Liver (tissue), 9 donors: ENCODE measurements around the gene FBXW7. TPM values are rescaled to one million over a fixed set of nuclear protein-coding genes. Genes with fewer than 3 reads are reported as not detected.
A peak's percentile ranks its signal among the peaks of the same experiment; 100 is the strongest.

Experiments
- DNase-seq: peaks from one replicate; pipeline ENCODE4 v3.0.0-alpha.2; 2017; ENCODE audit warnings: low spot score
- H3K27ac ChIP-seq, 2 donors: one replicate each; pipeline ENCODE4 v1.7.0; 2013; ENCODE audit warnings: inconsistent platforms in 2 of 2, low read length in 2 of 2, control low read depth in 1 of 2, low read depth in 1 of 2, mild to moderate bottlenecking in 1 of 2
- H3K27me3 ChIP-seq, 4 donors: one replicate each; pipeline versions ENCODE4 v1.6.1 to v1.7.0; 2013; ENCODE audit warnings: low read length in 3 of 4, inconsistent platforms in 1 of 4, mild to moderate bottlenecking in 1 of 4, moderate library complexity in 1 of 4; ENCODE audit not compliant: control insufficient read depth in 4 of 4, insufficient read depth in 4 of 4
- H3K36me3 ChIP-seq, 4 donors: one replicate each; pipeline versions ENCODE4 v1.6.1 to v1.7.0; 2013; ENCODE audit warnings: low read length in 3 of 4, mild to moderate bottlenecking in 3 of 4, low read depth in 1 of 4, moderate library complexity in 1 of 4; ENCODE audit not compliant: control insufficient read depth in 4 of 4, insufficient read depth in 3 of 4
- H3K4me1 ChIP-seq, 4 donors: one replicate each; pipeline versions ENCODE4 v1.6.1 to v1.7.0; 2013; ENCODE audit warnings: low read length in 3 of 4, mild to moderate bottlenecking in 3 of 4, moderate library complexity in 1 of 4; ENCODE audit not compliant: control insufficient read depth in 4 of 4, insufficient read depth in 4 of 4
- H3K4me3 ChIP-seq, 3 donors: one replicate each; pipeline versions ENCODE4 v1.6.1 to v1.7.0; 2013; ENCODE audit warnings: low read length in 3 of 3, control low read depth in 1 of 3, low read depth in 1 of 3, mild to moderate bottlenecking in 1 of 3
- H3K9ac ChIP-seq, 2 donors: one replicate each; pipeline ENCODE4 v1.7.0; 2013; ENCODE audit warnings: low read length in 2 of 2, mild to moderate bottlenecking in 2 of 2, moderate library complexity in 2 of 2, control low read depth in 1 of 2, low read depth in 1 of 2
- H3K9me3 ChIP-seq, 4 donors: one replicate each; pipeline versions ENCODE4 v1.6.1 to v1.7.0; 2013; ENCODE audit warnings: low read length in 3 of 4; ENCODE audit not compliant: control insufficient read depth in 4 of 4
- EGR1 ChIP-seq, 2 donors: IDR thresholded peaks; 2 replicates each; pipeline ENCODE4 v1.6.1; 2016 to 2018; ENCODE audit warnings: antibody characterized with exemption in 2 of 2, low read depth in 2 of 2
- FOXA1 ChIP-seq: IDR thresholded peaks from 2 replicates; pipeline ENCODE4 v1.6.1; 2016; ENCODE audit warnings: antibody characterized with exemption
- FOXA2 ChIP-seq: IDR thresholded peaks from 2 replicates; pipeline ENCODE4 v1.6.1; 2016; ENCODE audit warnings: antibody characterized with exemption
- GABPA ChIP-seq, 2 donors: IDR thresholded peaks in 1 of 2; conservative IDR thresholded peaks in 1 of 2; 2 replicates each; pipeline ENCODE4 v1.6.1; 2016; ENCODE audit warnings: antibody characterized with exemption in 2 of 2, mild to moderate bottlenecking in 1 of 2, moderate library complexity in 1 of 2
- HNF4A ChIP-seq, 2 donors: conservative IDR thresholded peaks; 2 replicates each; pipeline ENCODE4 v1.6.1; 2016; ENCODE audit warnings: antibody characterized with exemption in 2 of 2, mild to moderate bottlenecking in 2 of 2
- HNF4G ChIP-seq: IDR thresholded peaks from 2 replicates; pipeline ENCODE4 v1.6.1; 2016; ENCODE audit warnings: antibody characterized with exemption
- JUND ChIP-seq, 2 donors: IDR thresholded peaks; 2 replicates each; pipeline ENCODE4 v1.6.1; 2016; ENCODE audit warnings: antibody characterized with exemption in 2 of 2
- NR2F2 ChIP-seq: IDR thresholded peaks from 2 replicates; pipeline ENCODE4 v1.6.1; 2016; ENCODE audit warnings: antibody characterized with exemption
- RAD21 ChIP-seq, 2 donors: IDR thresholded peaks; 2 replicates each; pipeline ENCODE4 v1.6.1; 2016; ENCODE audit warnings: antibody characterized with exemption in 2 of 2, mild to moderate bottlenecking in 2 of 2
- RXRA ChIP-seq, 2 donors: IDR thresholded peaks; 2 replicates each; pipeline ENCODE4 v1.6.1; 2017 to 2018; ENCODE audit warnings: antibody characterized with exemption in 2 of 2, mild to moderate bottlenecking in 1 of 2
- SP1 ChIP-seq: IDR thresholded peaks from 2 replicates; pipeline ENCODE4 v1.6.1; 2018; ENCODE audit warnings: antibody characterized with exemption, mild to moderate bottlenecking
- TAF1 ChIP-seq: conservative IDR thresholded peaks from 2 replicates; pipeline ENCODE4 v1.6.1; 2016; ENCODE audit warnings: antibody characterized with exemption, mild to moderate bottlenecking
- YY1 ChIP-seq: IDR thresholded peaks from 2 replicates; pipeline ENCODE4 v1.6.1; 2016; ENCODE audit warnings: antibody characterized with exemption, mild to moderate bottlenecking
- WGBS: extraction: QIAGEN DNeasy Blood & Tissue Kit; methylation state at CpG from one replicate; pipeline ENCODE4 v1.1.7; 2013; 5-methylcytosine and 5-hydroxymethylcytosine counted together
- polyA plus RNA-seq, 2 donors: library from polyadenylated mRNA; stranded (reverse) in 1 of 2; unstranded in 1 of 2; fragments of 200-250 nt in 1 of 2; fragments of >200 nt in 1 of 2; fragmentation: Nextera tagmentation in 1 of 2; extraction: Ambion mirVana in 1 of 2; gene quantifications; one replicate each; pipeline versions ENCODE4 v1.2.1 to v1.2.3, GENCODE V29; 2013 to 2015
- total RNA-seq, 2 donors: library from RNA; depleted of rRNA; stranded (reverse); fragments of >200 nt; gene quantifications; one replicate each; pipeline ENCODE4 v1.2.3, GENCODE V29; 2014
- TF ChIP-seq, protein P1 (sequence below): fragments of 150-350 bp; IDR thresholded peaks from 2 replicates; pipeline ENCODE4 v1.5.1; 2017; ENCODE audit warnings: improper control_type of control experiment, low read depth, low read length; ENCODE audit not compliant: missing input control
- TF ChIP-seq, protein P2 (sequence below): IDR thresholded peaks from 2 replicates; pipeline ENCODE4 v1.6.1; 2016; ENCODE audit warnings: antibody characterized with exemption
- TF ChIP-seq, protein P3 (sequence below): IDR thresholded peaks from 2 replicates; pipeline ENCODE4 v1.6.1; 2016; ENCODE audit warnings: antibody characterized with exemption, mild to moderate bottlenecking
- TF ChIP-seq, protein P4 (sequence below): IDR thresholded peaks from 2 replicates; pipeline ENCODE4 v1.6.1; 2016; ENCODE audit warnings: antibody characterized with exemption
- donor health status: healthy.
- donor health status: healthy.
- donor health status: healthy.
- donor health status: healthy.
- donor health status: healthy.

The FBXW7 gene
- total and polyA plus RNA-seq, 4 donors = 4.0 to 56.9 (median 16.1) TPM

DNA sequence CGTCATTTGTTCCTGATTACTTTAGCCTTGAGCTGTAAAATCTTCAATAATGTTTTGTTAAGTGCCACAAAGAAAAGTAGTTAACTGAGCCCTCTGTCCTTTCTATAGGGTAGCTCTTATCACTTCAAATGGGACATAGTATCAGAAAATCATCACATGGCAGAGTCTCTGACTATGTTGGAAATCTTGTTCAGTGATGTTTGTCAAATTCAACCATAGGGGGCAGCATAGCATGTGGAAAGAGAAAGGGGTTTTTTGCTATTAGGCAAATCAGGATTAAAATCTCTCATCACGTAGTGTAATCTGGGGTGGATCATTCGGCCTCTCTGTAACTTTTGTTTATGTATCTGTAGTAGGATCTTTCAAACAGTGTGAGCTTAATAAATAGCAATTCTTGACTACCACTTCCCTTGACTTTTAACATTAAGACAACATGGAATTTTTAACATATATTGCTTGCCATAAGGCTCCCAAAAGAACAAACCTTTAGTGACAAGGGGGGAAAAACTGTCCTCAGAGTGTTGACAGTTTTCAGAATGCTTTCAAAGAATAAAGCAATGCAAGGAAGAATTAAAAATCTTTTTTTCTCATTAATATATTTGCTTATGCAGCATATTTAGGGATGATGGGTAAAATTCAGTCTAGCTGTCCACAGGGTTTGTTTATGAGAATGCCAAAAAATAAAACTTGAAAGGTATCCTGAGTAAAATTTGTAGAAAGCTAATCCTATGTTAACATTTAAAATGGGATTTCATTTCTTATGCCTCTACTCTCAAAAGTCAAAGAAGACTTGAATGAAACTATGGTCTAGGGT lies 127.2 kb downstream of the FBXW7 start:
- no peak for DNase-seq
- H3K4me3 ChIP-seq = no peak overlapping the region
- peak; percentile 79 to 87 for TF ChIP-seq RAD21 (IDR thresholded peaks at IDR 0.05)
- TF ChIP-seq, protein P1, sequence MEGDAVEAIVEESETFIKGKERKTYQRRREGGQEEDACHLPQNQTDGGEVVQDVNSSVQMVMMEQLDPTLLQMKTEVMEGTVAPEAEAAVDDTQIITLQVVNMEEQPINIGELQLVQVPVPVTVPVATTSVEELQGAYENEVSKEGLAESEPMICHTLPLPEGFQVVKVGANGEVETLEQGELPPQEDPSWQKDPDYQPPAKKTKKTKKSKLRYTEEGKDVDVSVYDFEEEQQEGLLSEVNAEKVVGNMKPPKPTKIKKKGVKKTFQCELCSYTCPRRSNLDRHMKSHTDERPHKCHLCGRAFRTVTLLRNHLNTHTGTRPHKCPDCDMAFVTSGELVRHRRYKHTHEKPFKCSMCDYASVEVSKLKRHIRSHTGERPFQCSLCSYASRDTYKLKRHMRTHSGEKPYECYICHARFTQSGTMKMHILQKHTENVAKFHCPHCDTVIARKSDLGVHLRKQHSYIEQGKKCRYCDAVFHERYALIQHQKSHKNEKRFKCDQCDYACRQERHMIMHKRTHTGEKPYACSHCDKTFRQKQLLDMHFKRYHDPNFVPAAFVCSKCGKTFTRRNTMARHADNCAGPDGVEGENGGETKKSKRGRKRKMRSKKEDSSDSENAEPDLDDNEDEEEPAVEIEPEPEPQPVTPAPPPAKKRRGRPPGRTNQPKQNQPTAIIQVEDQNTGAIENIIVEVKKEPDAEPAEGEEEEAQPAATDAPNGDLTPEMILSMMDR = peak; percentile 45
- TF ChIP-seq FOXA1 = no peak
- 72% methylated on average over 3 of the region's 3 CpGs for WGBS
- no peaks in the 10 kb centered on the region for H3K9me3 ChIP-seq
- H3K27ac ChIP-seq = no peak overlapping the region
- H3K9ac ChIP-seq = no peak overlapping the region
- H3K4me1 ChIP-seq = no peaks in the 10 kb centered on the region
- peaks cover 0 to 3% (median 0%) of the 10 kb centered on the region in 4 donors for H3K36me3 ChIP-seq
- no peaks in the 10 kb centered on the region for H3K27me3 ChIP-seq

DNA sequence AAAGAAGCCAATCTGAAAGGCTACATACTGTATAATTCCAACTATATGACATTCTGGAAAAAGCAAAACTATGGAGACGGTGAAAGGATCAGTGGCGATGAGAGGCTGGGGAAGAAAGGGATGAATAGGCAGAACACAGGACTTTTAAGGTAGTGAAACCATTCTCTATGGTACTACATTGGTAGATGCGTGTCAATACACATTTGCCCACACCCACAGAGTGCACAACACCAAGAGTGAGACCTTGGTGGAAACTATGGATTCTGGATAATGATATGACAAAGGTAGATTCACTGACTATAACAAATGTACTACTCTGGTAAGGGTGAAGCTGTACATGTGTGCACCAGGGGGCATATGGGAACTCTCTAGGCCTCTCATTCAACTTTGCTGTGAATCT lies 134.5 kb downstream of the FBXW7 start:
- TF ChIP-seq FOXA2 (no peak), HNF4A (conservative IDR thresholded peaks at IDR 0.05) (no peak), JUND (IDR thresholded peaks at IDR 0.05) (no peak), SP1 (no peak), TAF1 (no peak), GABPA (IDR thresholded peaks at IDR 0.05 in 1 of 2, conservative IDR thresholded peaks at IDR 0.05 in 1 of 2) (no peak), RAD21 (IDR thresholded peaks at IDR 0.05) (no peak), NR2F2 (no peak), EGR1 (IDR thresholded peaks at IDR 0.05; ENCODE audit: low read depth in 2 of 2) (no peak), YY1 (no peak), RXRA (IDR thresholded peaks at IDR 0.05) (no peak), HNF4G (no peak), FOXA1 (no peak)
- TF ChIP-seq, protein P2, sequence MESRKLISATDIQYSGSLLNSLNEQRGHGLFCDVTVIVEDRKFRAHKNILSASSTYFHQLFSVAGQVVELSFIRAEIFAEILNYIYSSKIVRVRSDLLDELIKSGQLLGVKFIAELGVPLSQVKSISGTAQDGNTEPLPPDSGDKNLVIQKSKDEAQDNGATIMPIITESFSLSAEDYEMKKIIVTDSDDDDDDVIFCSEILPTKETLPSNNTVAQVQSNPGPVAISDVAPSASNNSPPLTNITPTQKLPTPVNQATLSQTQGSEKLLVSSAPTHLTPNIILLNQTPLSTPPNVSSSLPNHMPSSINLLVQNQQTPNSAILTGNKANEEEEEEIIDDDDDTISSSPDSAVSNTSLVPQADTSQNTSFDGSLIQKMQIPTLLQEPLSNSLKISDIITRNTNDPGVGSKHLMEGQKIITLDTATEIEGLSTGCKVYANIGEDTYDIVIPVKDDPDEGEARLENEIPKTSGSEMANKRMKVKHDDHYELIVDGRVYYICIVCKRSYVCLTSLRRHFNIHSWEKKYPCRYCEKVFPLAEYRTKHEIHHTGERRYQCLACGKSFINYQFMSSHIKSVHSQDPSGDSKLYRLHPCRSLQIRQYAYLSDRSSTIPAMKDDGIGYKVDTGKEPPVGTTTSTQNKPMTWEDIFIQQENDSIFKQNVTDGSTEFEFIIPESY = no peak
- TF ChIP-seq, protein P3, sequence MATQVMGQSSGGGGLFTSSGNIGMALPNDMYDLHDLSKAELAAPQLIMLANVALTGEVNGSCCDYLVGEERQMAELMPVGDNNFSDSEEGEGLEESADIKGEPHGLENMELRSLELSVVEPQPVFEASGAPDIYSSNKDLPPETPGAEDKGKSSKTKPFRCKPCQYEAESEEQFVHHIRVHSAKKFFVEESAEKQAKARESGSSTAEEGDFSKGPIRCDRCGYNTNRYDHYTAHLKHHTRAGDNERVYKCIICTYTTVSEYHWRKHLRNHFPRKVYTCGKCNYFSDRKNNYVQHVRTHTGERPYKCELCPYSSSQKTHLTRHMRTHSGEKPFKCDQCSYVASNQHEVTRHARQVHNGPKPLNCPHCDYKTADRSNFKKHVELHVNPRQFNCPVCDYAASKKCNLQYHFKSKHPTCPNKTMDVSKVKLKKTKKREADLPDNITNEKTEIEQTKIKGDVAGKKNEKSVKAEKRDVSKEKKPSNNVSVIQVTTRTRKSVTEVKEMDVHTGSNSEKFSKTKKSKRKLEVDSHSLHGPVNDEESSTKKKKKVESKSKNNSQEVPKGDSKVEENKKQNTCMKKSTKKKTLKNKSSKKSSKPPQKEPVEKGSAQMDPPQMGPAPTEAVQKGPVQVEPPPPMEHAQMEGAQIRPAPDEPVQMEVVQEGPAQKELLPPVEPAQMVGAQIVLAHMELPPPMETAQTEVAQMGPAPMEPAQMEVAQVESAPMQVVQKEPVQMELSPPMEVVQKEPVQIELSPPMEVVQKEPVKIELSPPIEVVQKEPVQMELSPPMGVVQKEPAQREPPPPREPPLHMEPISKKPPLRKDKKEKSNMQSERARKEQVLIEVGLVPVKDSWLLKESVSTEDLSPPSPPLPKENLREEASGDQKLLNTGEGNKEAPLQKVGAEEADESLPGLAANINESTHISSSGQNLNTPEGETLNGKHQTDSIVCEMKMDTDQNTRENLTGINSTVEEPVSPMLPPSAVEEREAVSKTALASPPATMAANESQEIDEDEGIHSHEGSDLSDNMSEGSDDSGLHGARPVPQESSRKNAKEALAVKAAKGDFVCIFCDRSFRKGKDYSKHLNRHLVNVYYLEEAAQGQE = no peak
- TF ChIP-seq, protein P4, sequence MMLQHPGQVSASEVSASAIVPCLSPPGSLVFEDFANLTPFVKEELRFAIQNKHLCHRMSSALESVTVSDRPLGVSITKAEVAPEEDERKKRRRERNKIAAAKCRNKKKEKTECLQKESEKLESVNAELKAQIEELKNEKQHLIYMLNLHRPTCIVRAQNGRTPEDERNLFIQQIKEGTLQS = no peak
- H3K4me1 ChIP-seq = no peaks in the 10 kb centered on the region
- no peaks in the 10 kb centered on the region for H3K27me3 ChIP-seq
- H3K36me3 ChIP-seq = peaks cover 0 to 2% (median 0%) of the 10 kb centered on the region in 4 donors
- WGBS = 97% methylated on average over 3 of the region's 3 CpGs
- no peak overlapping the region for H3K9ac ChIP-seq
- H3K9me3 ChIP-seq = no peaks in the 10 kb centered on the region
- H3K4me3 ChIP-seq = no peak overlapping the region
- DNase-seq = no peak
- H3K27ac ChIP-seq = no peak overlapping the region
